ENCODE data around the gene COMMD10. TPM values are rescaled to one million over a fixed set of nuclear protein-coding genes. Genes with fewer than 3 reads are reported as not detected.

COMMD10 gene
- polyA plus RNA-seq, 1 experiment, result 10.4 TPM

DNA sequence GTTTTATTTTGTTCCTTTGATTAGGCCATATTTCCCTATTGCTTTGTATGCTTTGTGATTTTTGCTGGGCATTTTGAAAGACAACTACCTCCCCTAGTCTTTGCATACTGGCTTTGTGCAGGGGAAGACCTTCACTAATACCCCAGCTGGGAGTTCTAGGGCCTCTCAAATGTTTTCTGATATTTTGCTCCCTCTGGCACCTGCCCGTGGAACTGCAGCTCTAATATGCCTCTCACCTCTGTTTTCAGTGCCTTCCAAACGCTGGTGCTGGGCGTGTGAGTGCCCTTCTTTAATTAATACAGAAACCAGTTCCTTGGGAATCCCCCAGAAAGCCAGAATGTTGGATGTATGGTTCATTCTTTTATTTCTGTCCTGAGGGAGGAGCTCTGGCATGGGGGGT is 204.5 kb downstream of the COMMD10 start:
- TF ChIP-seq, protein P1, sequence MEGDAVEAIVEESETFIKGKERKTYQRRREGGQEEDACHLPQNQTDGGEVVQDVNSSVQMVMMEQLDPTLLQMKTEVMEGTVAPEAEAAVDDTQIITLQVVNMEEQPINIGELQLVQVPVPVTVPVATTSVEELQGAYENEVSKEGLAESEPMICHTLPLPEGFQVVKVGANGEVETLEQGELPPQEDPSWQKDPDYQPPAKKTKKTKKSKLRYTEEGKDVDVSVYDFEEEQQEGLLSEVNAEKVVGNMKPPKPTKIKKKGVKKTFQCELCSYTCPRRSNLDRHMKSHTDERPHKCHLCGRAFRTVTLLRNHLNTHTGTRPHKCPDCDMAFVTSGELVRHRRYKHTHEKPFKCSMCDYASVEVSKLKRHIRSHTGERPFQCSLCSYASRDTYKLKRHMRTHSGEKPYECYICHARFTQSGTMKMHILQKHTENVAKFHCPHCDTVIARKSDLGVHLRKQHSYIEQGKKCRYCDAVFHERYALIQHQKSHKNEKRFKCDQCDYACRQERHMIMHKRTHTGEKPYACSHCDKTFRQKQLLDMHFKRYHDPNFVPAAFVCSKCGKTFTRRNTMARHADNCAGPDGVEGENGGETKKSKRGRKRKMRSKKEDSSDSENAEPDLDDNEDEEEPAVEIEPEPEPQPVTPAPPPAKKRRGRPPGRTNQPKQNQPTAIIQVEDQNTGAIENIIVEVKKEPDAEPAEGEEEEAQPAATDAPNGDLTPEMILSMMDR (IDR thresholded peaks at IDR 0.05; ENCODE audit: insufficient read depth, low read depth, low read length), result no peak
- Histone ChIP-seq H3K27me3 (ENCODE audit: control insufficient read depth, insufficient read depth, low read length) (no peaks in the 10 kb centered on the region), H3K4me3 (ENCODE audit: low read depth, low read length) (no peak overlapping the region), H3K36me3 (ENCODE audit: control insufficient read depth, insufficient read depth, low read length) (no peaks in the 10 kb centered on the region)
- ChIA-PET CTCF (no interaction called here), POLR2A (no interaction called here)
- DNase-seq (ENCODE audit: low read depth), result no peak

DNA sequence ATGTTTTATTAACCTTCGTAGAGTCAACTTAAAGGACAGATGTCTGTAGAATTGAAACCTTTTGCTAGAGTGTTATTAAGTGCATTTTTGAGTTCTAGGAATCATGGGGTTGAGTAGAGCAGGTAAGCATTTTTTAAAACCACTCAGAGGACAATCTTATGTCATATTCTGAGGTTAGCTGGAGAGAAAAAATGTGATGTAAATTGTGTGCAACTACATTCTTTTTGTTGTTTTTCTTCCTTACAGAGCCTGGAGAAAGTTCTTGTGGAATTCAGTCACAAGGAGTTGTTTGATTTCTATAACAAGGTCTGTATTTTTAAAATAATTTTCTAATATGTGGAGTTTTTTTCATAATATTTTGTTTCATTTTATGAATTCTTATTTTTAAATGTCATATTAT is 206.4 kb downstream of the COMMD10 start:
- CTCF ChIA-PET, result interaction anchor here (0.7 kb wide), 1 partner anchor 22 kb away, joined by 4 read pairs; no protein-coding TSS in a partner anchor
- POLR2A ChIA-PET, result no interaction called here
- TF ChIP-seq, protein P1 (IDR thresholded peaks at IDR 0.05; ENCODE audit: insufficient read depth, low read depth, low read length), result no peak
- Histone ChIP-seq H3K36me3 (ENCODE audit: control insufficient read depth, insufficient read depth, low read length) (no peaks in the 10 kb centered on the region), H3K4me3 (ENCODE audit: low read depth, low read length) (no peak overlapping the region), H3K27me3 (ENCODE audit: control insufficient read depth, insufficient read depth, low read length) (no peaks in the 10 kb centered on the region)
- DNase-seq (ENCODE audit: low read depth), result no peak

- POLR2A ChIA-PET, result no interaction called here
- TF ChIP-seq, protein P1 (IDR thresholded peaks at IDR 0.05; ENCODE audit: insufficient read depth, low read depth, low read length), result no peak
- CTCF ChIA-PET, result interaction anchor here (0.6 to 0.7 kb wide), 2 partner anchors 10 to 181 kb away, joined by 3 read pairs; no protein-coding TSS in a partner anchor
- no peak for DNase-seq (ENCODE audit: low read depth)
- Histone ChIP-seq H3K36me3 (ENCODE audit: control insufficient read depth, insufficient read depth, low read length) (no peaks in the 10 kb centered on the region), H3K4me3 (ENCODE audit: low read depth, low read length) (no peak overlapping the region), H3K27me3 (ENCODE audit: control insufficient read depth, insufficient read depth, low read length) (no peaks in the 10 kb centered on the region)
Measured at GRCh38 chr5:116292321-116292720, 207.5 kb downstream of the COMMD10 start.

DNA sequence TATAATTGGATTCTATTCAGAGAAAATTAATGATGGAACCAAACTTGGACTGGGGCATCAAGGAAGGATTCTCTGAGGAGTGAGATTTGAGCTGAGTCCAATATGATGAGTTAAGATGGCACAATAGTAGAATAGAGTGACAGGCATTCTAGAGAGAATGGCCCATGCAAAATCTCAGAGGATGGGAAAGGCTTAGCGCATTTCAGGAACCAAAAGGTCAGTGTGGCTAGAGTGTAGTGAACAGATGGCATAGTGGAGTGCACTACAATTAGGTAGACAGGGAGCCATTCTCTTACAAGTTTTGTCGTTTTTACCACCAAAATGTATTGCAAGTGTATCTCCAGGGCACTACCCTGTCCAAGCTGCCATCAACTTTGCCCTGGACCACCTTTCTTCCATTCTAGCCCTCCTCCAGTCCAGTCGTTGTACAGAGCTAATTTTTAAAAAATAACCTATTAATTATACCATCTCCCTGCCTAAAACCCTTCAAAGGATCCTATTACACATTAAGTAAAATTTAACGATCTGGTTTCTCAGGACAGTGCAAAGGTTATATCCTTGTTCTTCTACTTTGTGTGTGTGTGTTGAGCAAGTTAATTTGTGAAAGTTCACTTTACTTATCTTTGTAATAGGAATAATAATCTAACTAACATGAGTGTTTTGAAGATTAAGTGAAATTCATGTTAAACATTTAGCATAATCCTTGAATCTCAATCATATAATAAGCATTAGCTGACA is 211.7 kb downstream of the COMMD10 start:
- CTCF ChIA-PET, result no interaction called here
- DNase-seq (ENCODE audit: low read depth), result no peak
- Histone ChIP-seq H3K36me3 (ENCODE audit: control insufficient read depth, insufficient read depth, low read length) (no peaks in the 10 kb centered on the region), H3K4me3 (ENCODE audit: low read depth, low read length) (no peak overlapping the region), H3K27me3 (ENCODE audit: control insufficient read depth, insufficient read depth, low read length) (no peaks in the 10 kb centered on the region)
- TF ChIP-seq, protein P1 (IDR thresholded peaks at IDR 0.05; ENCODE audit: insufficient read depth, low read depth, low read length), result no peak
- POLR2A ChIA-PET, result no interaction called here

GRCh38 chr5:116297296-116297814 is 212.5 kb downstream of the COMMD10 start:
- no peak overlapping the region for H3K4me3 ChIP-seq (ENCODE audit: low read depth, low read length)
- DNase-seq (ENCODE audit: low read depth), result no peak
- CTCF ChIA-PET, result interaction anchor here (1.3 kb wide), 1 partner anchor 64 kb away, joined by 5 read pairs; no protein-coding TSS in a partner anchor
- POLR2A ChIA-PET, result no interaction called here
- no peaks in the 10 kb centered on the region for H3K27me3 ChIP-seq (ENCODE audit: control insufficient read depth, insufficient read depth, low read length)
- H3K36me3 ChIP-seq (ENCODE audit: control insufficient read depth, insufficient read depth, low read length), result no peaks in the 10 kb centered on the region
- TF ChIP-seq, protein P1 (IDR thresholded peaks at IDR 0.05; ENCODE audit: insufficient read depth, low read depth, low read length), result no peak

Measured in BJ (cell line).